ENCODE data around the gene SGMS1.
"Not testable (repeated sequence)": the region's sequence is repeated elsewhere in the genome, so short reads cannot be mapped to it uniquely, and the experiment has no call there.

SGMS1 gene

GRCh38 chr10:50578949-50579348, 44.8 kb downstream of the SGMS1 start:
- no peak for DNase-seq

DNA sequence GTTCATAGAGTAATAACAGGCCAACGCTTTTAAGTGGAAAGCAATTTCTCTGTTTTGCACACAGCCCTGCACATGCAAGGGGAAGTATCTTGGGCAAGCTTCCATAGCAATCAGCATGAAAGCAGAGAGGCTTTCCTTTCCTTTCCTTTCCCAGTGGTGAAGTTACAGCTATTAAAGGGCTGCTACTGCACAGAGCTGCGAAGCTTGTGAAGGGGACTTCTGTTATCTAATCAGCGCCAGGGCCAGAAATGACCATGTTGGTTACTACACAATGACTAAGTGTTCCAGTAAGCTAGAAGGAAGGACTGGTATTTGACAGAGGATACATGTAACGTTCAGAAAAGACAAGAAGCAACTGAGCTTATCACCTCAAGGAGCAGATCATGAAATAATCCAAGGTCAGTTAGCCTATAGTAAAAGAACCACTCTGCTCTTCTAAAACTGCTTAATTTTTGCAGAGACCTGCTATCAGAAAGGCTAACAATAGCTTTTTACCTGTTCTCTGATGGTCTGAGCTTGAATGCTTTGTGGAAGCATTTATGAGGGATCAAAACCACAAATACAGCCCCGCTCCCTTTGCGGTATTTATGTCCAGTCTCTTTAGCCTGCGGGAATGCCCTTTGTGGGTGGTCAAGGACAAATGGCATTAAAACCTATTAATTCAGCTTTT, 45.9 kb downstream of the SGMS1 start:
- DNase-seq = no peak

- no peak for DNase-seq
Measured at GRCh38 chr10:50577010-50577409, 46.7 kb downstream of the SGMS1 start.

DNA sequence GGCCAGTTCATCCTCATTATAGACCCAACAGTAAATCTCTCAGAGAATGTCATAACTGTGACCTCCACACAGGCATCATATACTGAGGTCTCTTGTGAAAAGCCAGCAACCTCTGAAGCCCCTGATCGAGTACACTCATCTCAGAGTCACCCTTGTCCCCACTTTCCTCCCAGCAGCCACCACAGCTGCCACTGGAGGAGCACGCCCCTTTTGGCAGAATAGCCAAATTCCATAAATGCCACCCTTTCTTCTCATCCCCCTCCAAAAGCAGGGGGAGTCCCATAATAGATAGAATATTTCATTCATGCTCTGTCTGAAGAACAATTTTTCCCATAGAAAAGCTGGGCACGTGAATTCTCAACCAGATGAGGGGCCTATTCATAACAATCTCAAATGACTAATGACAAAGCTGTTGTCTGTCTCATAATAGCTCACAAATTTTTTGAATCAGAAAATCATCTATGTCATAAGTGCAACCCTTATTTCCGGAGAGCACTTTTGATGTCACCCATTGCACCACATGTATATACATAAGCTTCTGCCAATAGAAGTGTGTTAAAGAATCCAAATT, 47.4 kb downstream of the SGMS1 start:
- DNase-seq = no peak

GRCh38 chr10:50575477-50576244, 48.1 kb downstream of the SGMS1 start:
- DNase-seq = no peak

GRCh38 chr10:50574931-50575330, 48.8 kb downstream of the SGMS1 start:
- no peak for DNase-seq

- no peak for DNase-seq
Measured at GRCh38 chr10:50574305-50574704, 49.5 kb downstream of the SGMS1 start.

DNA sequence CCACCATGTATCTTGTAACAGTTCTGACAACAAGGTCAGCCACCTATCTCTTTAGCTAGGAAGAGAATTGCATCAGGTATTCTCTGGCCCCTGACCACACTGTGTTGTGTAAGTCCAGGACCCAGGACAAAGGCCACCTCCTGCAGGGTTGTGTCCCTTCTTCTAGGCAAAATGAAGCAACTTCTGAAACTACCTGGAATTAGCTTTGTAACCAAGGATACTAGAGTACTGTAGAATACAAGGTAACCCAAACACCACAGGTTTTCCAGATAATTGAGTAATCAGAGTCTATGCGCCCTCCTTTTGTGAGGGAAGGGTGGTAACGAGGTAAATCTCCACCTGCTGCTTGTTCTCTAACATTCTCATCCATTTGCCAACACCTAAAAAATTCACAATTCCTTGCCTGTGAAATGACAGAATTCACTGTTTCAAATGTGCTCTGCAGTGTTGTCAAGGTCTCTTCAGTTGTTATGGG, 51.7 kb downstream of the SGMS1 start:
- no peak for DNase-seq

- not testable (repeated sequence) for DNase-seq
Measured at GRCh38 chr10:50568750-50569149, 55.0 kb downstream of the SGMS1 start.

DNA sequence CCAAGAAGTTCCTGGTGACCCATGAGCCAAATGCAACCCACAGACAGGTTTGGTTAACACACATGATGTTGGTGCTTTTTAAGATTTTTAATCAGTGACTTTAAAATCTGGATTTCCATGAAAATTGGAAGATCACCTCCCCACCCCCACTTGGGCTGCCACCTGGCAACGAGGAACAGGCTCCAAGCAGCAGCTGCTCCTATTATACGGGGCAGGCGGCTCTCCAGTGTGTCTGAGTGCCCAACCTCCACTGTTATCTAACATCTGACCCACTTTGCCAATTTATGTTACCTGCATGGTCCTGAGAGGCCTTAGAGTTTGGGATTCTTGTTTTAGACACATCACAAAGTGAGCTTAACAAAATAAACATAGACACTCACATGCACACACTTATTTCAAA, 56.4 kb downstream of the SGMS1 start:
- no peak for DNase-seq

DNA sequence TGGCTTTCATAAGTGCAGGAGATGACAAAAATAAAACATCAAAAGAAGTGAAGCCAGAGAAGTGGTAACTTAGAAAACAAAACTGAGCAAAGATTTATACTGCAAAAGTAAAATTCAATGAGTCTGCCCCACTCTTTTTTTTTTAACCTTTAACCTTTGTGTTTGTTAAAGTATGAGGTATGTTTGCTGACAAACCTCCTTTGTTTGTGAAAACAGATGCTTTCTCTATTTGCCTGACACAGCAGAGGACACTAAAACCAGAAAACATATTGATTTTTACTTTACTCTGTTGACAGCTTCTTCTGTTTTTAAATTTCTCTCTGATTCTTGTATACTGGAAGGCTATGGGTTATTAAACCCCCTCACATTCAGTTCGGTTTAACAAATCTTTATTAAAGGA, 57.6 kb downstream of the SGMS1 start:
- no peak for DNase-seq

GRCh38 chr10:50565301-50566083, 58.3 kb downstream of the SGMS1 start:
- DNase-seq = no peak

DNA sequence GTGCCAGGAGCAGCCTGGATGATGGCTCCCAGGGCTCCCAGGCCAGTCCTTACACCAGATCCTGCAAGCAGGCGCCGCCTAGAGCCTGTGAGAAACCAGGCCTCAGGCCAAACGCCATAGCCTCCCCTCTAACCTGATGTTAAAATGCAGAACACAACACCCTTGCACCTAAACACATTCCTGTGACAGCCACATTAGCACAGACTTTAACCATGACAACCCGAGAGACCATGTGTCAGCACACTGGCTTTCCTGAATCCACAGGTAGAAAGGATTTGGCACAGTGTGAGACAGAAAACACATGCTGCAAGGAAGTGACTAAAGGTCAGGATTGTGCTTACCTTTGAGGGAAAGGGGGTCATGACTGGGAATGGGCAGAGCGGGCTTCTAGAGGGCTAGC, 59.9 kb downstream of the SGMS1 start:
- no peak for DNase-seq

DNA sequence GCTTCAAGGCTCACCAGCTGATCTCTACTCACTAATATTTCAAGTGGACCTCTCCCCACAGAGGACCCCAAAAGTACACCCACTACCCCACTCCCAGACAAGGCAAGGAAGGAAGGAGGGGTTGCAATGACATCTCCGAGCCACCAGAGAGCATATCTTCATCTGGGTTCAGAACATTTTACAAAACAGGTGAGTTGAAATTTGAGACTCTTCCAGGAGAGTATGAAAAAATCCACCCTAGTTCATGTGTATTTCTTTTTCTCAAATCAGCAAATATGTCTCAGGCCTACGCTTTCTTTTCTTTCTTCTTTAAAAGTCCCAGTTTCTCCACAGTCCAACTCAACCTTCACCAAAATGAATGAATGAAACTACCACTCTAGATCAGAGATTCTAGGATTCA, 61.9 kb downstream of the SGMS1 start:
- peak; percentile 23 for DNase-seq

GRCh38 chr10:50561266-50561665, 62.5 kb downstream of the SGMS1 start:
- DNase-seq = no peak

DNA sequence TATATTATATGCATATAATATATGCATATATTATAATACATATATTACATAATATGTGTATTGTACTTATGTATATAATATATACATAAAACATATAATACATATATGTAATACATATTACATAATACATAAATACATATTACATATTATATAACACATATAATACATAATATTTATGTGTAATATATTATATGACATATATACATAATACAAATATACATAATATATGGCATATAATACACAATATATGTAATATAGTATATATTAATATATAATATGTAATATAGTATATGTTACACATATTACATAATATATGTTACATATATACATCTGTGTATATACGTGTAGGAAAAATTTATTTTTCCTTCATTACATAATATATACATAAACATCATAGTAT, 63.4 kb downstream of the SGMS1 start:
- DNase-seq = no peak

GRCh38 chr10:50558371-50558770, 65.4 kb downstream of the SGMS1 start:
- no peak for DNase-seq

DNA sequence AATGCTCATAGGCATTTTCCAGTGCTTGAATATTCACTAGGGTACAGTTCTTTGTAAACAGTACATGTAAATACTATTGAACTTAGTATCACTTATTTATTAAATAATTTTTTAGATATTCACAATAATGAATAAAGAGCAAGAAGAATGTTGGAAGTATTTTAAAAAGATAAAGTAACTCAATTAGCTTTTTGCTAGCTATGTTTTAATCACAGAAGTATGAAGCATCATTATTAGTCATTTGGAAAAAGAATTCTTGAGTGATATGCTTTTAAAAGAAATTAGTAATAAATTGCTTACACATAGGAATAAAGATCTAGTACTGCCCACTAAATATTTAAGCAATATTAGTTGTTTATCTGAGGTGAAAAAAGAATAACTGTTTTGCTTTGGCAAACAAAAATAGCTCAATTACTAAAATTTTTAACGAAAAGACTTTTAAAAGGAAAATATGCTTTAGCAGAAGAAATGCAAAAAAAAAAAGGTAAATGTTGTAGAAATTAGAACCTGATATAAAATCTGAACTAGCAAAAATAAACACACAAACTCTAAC, 66.5 kb downstream of the SGMS1 start:
- DNase-seq = no peak

- DNase-seq = no peak
Measured at GRCh38 chr10:50556237-50557120, 67.3 kb downstream of the SGMS1 start.

- peak; percentile 50 for DNase-seq
Measured at GRCh38 chr10:50554995-50555568, 68.7 kb downstream of the SGMS1 start.

GRCh38 chr10:50554376-50554994, 69.3 kb downstream of the SGMS1 start:
- no peak for DNase-seq
